Left kidney (tissue), 2 donors: Measurements from ENCODE around the gene SIX3. TPM values are rescaled to one million over a fixed set of nuclear protein-coding genes. Genes with fewer than 3 reads are reported as not detected.

Source experiments
- DNase-seq: peaks from one replicate; pipeline ENCODE4 v3.0.0-alpha.2; 2013
- polyA plus RNA-seq: library from polyadenylated mRNA; unstranded; fragments of 120-200 nt; gene quantifications from one replicate; pipeline ENCODE4 v1.2.1, GENCODE V29; 2013; ENCODE audit not compliant: insufficient read length

SIX3 gene
- polyA plus RNA-seq, 1 donor = not detected

DNA sequence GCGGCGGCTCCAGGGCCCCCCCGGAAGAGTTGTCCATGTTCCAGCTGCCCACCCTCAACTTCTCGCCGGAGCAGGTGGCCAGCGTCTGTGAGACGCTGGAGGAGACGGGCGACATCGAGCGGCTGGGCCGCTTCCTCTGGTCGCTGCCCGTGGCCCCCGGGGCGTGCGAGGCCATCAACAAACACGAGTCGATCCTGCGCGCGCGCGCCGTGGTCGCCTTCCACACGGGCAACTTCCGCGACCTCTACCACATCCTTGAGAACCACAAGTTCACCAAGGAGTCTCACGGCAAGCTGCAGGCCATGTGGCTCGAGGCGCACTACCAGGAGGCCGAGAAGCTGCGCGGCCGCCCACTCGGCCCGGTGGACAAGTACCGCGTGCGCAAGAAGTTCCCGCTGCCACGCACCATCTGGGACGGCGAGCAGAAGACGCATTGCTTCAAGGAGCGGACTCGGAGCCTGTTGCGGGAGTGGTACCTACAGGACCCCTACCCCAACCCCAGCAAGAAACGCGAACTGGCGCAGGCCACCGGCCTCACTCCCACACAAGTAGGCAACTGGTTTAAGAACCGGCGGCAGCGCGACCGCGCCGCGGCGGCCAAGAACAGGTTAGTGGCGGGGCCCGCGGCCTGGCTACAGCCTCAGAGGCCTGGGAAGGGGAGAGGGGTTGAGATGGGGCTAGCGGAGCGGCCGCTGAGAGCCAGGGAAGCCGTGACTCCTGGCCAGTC, 965 bp downstream of the SIX3 start:
- no peak for DNase-seq

- DNase-seq = no peak
Observed at GRCh38 chr2:44943031-44943692, 1.7 kb downstream of the SIX3 start.

GRCh38 chr2:44943693-44944101, 2.2 kb downstream of the SIX3 start:
- DNase-seq = no peak

DNA sequence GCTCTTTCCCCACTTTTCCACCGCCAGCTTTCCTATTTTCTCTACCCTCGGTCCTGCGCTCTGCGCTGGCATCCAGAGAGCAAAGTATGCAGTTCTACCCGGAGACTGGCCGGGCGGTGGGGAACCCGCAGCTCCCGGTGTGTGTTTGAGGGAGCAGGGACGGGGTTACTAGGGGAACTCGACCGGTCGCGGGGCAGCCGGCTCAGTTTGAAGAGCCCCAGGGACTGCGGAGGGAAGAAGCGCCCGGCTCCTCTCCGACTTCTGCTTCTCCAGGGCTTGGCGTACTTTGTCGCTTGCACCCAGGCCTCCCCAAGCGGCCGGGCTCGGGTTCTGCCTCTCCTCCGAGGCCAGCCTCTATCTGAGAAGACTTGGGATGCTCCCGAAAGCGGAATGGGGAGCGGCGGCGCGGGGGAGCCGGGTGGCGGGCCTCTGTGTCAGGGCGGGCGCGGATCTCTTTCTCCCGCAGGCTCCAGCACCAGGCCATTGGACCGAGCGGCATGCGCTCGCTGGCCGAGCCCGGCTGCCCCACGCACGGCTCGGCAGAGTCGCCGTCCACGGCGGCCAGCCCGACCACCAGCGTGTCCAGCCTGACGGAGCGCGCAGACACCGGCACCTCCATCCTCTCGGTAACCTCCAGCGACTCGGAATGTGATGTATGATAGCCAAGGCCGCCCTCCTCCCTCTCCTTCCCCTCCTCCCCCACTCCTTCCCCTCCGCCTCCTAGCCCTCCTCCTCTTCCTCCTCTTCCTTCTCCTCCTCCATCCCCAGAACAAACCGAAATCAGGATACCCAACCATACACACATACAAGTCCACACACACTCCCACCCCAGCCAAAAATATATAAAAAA, 2.8 kb downstream of the SIX3 start:
- DNase-seq = no peak

- DNase-seq = no peak
Observed at GRCh38 chr2:44944952-44945612, 3.6 kb downstream of the SIX3 start.

DNA sequence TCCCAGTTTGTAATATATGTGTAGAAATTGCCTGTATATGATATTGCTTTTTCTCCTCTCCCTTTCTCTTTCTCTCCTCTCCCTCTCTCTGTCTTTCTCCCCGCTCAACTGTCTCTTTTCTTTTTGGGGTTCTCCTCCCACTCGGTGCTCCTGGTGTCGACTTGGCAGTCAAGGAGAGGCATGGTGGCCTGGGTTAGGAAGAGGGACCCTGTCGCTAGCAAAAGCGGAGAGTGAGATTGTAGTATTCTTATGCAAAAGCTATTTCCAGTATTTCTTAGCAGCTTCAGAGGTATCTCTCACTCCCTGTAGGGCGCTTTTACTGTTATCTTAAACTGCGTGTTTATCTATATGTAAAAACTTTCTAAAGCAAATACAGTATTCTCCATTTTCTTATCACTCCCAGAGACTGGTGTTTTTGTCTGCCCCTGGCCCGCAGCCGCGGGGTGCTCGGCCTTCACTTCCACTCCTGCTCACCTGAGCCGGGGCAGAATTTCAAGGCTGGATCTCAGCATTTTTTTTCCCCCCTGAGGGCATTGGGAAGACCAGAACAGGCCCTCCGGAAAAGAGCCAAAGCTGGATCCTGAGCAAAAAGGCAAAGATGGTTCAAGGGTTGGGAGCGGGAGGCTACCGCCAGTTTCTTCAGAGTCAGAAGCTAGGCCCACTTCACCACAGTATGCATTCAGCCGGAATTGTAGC, 4.3 kb downstream of the SIX3 start:
- no peak for DNase-seq

GRCh38 chr2:44946372-44947027, 5.0 kb downstream of the SIX3 start:
- no peak for DNase-seq

DNA sequence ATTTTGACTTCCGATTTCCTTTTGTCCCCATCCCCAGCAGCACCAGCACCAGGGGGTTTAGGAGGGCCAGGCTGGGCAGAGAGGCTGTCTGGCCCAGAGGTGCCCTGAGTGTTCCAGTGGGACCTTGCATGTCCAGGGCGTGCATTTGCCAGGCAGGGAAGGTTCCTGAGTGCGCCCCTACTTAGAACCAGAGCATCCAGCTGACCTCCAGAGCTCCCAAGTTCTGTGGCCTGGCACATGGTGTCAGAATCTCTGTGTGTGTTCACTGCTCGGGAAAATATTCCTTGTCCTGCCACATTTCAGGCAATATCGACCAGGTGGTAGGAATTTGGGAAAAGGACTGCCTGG, 5.5 kb downstream of the SIX3 start:
- DNase-seq = no peak

DNA sequence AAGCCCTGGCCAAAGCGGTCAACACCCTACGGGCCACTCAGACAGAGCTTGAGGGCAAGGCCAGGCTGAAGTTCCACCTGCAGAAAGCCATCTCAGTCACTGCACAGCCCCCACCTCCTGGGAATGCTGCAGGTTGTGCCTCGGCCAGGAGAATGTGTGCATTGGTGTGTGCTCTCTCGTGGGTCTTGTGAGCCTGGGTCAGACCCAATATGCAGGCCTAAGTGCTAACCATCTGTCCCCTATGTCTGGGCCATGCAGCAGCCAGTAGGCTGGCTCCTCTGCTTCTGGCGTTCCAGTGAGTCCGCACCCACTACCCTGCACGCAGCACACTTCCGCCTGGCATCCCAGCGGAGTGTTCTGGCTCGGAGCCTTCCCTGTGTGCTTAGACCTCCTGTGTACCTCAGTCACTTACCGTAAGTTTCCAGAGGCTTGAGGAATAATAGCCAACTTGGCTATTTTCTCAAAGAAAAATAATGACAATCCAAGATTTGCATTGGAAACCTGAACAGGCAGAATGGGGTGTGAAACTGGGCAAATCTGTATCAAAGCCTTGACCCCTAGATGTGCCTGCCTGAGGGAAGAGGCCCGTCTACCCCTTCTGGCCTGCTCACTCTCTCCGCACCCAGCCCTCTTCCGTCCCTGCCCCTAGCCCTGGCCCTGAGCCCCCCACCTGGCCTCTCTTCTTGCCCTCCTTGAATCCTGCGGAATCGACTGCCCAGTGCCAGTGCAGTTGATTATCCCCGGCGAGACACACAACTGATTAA, 7.2 kb downstream of the SIX3 start:
- DNase-seq = no peak

DNA sequence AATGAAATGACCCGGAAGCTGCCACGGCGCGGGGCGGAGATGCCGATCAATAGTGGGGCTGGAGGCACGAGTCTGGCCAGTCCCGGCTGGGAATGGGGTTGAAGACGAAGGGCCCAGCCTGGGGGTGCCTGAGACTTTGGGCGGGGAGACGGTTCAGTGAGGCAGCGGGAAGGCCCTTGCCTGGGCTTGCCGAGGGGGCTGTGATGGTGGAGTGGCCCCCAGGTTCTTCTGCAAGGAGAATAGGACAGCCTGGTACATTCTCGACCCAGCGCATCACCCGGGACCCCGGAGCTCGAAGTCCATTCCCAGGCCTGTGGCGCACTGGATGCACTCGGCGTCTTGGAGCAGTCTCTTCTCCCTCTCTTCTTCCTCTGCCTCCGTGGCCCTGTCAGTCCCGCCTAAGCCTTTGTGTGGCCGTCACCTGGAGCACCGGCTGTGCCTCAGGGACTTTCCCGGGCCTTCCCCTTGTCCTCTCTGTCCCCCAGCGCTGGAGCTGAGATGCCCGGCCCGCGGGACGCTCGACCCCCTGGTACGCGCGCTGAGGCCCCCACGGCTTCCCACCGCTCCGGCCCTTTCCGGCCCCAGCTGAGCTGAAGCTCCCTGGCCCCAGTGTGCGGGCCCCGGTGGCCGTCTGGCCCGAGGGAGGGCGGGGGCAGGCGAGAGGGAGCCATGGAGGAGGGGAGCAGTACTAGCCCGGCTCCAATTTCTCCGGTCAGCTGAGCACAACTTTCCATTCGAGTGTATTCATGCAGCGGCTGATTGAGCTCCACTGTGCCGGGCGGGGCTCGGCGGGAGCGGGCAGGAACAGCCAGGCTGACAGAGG, 8.0 kb downstream of the SIX3 start:
- DNase-seq = no peak

DNA sequence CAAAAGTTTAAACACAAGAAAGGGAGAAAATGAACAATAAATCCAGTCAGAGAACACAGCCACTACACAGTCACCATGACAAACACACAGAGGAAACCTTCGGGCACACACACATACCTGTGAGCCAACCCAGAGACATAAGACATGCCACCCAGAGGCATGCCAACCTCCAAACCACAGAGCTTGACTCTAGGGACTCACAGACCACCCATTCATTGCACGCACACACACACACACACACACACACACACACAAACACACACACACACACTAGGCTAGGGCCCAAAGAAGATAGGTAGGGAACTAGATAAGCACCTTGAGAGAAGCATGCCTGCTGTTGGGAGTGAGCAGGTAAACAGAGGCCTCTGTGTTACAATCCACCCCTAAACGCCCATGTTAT, 9.1 kb downstream of the SIX3 start:
- DNase-seq = no peak

- no peak for DNase-seq
Observed at GRCh38 chr2:44951124-44951523, 9.6 kb downstream of the SIX3 start.

GRCh38 chr2:44951714-44952113, 10.2 kb downstream of the SIX3 start:
- no peak for DNase-seq

- DNase-seq = no peak
Observed at GRCh38 chr2:44952143-44952805, 10.8 kb downstream of the SIX3 start.

DNA sequence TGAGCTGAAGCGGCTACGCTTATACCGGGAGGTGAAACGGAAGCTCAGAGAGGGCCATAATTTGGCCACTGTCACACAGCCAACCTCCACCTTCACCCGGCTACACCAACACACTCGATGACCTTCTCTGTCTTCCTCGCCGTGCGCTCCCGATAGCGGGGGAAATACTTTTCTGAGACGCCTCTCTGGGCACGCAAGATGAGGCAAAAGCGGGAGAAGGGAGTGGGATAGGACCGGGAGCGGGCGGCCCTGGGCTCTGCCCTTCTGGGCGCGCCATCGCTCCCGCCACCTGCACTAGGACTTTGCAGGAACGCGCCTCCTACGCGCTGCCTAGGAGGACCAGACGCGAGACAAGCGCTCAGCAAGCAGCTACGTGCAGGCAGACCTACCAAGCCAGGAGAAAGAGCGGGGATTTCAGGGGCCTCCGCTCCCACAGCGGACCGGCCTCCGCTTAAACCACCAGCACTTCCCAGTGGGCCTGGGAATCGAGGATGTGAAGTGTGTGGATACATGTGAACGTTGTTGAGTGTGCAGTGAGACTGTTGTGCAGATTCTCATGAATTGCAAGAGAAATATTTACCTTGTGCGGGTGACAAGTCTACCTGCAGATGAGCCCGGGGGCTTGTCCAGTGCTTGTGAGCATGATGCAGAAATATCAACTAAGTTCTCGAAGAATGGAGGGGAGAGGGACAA, 11.4 kb downstream of the SIX3 start:
- no peak for DNase-seq

DNA sequence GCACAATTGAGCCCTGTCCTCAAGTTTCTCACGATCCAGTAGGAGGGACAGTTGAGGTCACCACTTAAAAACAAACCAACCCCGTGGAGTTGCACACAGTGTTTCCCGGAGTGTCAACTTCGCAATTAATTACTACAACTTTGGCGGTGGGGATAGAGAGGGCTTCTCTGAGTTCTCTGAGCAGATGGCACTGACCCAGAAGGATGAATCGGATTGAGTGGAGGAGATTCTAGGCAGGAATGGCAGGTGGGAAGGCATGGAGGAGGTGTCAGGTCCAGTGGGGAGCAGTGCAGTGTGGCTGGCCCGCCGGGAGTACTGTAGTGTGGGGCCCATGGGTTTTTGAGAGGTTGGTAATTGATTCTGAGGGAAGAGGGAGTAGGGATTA, 12.0 kb downstream of the SIX3 start:
- DNase-seq = no peak

- DNase-seq = no peak
Observed at GRCh38 chr2:44954447-44954888, 13.0 kb downstream of the SIX3 start.

GRCh38 chr2:44954889-44955592, 13.5 kb downstream of the SIX3 start:
- no peak for DNase-seq
